ENCODE data around the gene COPB2. TPM values are rescaled to one million over a fixed set of nuclear protein-coding genes. Genes with fewer than 3 reads are reported as not detected.

COPB2 gene
- total and polyA plus RNA-seq, 2 donors (not counting 1 experiment from before 2014, with no cell fraction given), result 15.9 to 75.4 TPM

DNA sequence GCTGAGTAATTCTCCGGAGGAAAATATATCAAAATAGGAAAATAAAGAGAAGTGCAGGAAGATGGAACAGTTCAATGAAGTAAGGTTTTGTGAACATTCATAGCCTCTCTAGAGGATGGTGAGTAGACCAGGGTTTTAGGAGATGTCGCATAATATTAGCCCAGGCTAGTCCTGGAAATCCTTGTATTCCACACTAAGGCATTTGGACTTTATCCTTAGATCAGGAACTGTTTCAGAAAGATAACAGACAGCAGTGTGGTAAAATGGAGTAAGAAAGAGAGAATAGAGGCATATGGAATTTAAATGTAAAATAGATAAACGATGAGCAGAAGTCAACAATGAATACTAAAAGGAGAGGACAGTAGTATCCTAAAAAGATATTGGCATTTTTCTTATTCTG, 12.1 kb downstream of the COPB2 start:
- ChIA-PET POLR2A (no interaction called here), CTCF (no interaction called here)
- Histone ChIP-seq H3K27me3 (replicated peaks in 1 of 4; ENCODE audit: control extremely low read depth in 1 of 4, control insufficient read depth in 3 of 4, insufficient read depth in 4 of 4, low read length in 3 of 4) (no peaks in the 10 kb centered on the region), H3K9ac (ENCODE audit: low read length) (no peak overlapping the region), H3K4me2 (replicated peaks; ENCODE audit: low read depth, low read length, poor library complexity, severe bottlenecking) (no peak overlapping the region), H3K9me3 (ENCODE audit: control extremely low read depth in 1 of 3, control insufficient read depth in 2 of 3, insufficient read depth in 1 of 3, low read length in 2 of 3) (no peaks in the 10 kb centered on the region), H4K20me1 (ENCODE audit: control insufficient read depth, insufficient read depth, low read length, poor library complexity, severe bottlenecking) (peaks cover 17% of the 10 kb centered on the region), H3K79me2 (ENCODE audit: control insufficient read depth, insufficient read depth, low read length) (no peaks in the 10 kb centered on the region), H3K4me3 (ENCODE audit: control extremely low read depth in 1 of 5, extremely low read depth in 1 of 5, insufficient read depth in 1 of 5, low read depth in 2 of 5, low read length in 4 of 5) (no peak overlapping the region), H3K36me3 (replicated peaks in 1 of 2; ENCODE audit: control extremely low read depth in 1 of 2, control insufficient read depth in 1 of 2, extremely low read depth in 1 of 2, insufficient read depth in 2 of 2, low read length in 1 of 2) (peaks cover 12 to 75% of the 10 kb centered on the region in 2 experiments), H2AFZ (ENCODE audit: insufficient read depth, low read depth, low read length, poor library complexity, severe bottlenecking) (no peak overlapping the region), H3K4me1 (ENCODE audit: control insufficient read depth in 2 of 2, insufficient read depth in 2 of 2, low read length in 2 of 2) (no peaks in the 10 kb centered on the region), H3K27ac (ENCODE audit: low read length in 2 of 2) (no peak overlapping the region)
- TF ChIP-seq CTCF (IDR thresholded peaks at IDR 0.05), result no peak
- TF ChIP-seq EZH2 (IDR thresholded peaks at IDR 0.05; ENCODE audit: borderline replicate concordance, insufficient read depth, low read depth, low read length, poor library complexity, severe bottlenecking), result no peak
- H3K4me3 Mint-ChIP-seq, result no peak overlapping the region
- DNase-seq (no peak), ATAC-seq (ENCODE audit: low read depth) (no peak)
- WGBS (ENCODE audit: insufficient coverage), result 90% methylated on average over 1 of the region's 3 CpGs
- no peaks in the 10 kb centered on the region for H3K27me3 Mint-ChIP-seq
- no peaks in the 10 kb centered on the region for H3K9me3 Mint-ChIP-seq (ENCODE audit: insufficient read depth)
- H3K27ac Mint-ChIP-seq, result no peak overlapping the region
- intact Hi-C loops (cut with micrococcal nuclease), result no loop called here
- peaks cover 3% of the 10 kb centered on the region for H3K4me1 Mint-ChIP-seq

DNA sequence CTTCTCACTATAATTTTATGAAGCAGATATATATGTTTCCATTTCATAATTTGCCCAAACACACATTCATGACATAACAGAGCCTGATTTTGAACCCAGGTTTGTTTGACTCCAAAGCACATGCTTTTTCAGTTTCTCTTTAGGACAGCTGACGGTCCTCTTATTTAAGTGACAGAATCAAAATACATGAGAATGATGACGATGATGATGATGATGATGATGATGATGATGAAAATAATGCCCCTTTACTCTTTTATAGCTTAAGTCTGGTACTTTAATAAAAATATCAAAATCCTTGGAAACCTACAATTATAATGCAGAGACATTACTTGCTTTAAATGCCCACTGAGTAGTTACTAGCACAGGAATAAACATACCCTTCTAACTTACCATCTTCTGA, 15.3 kb downstream of the COPB2 start:
- intact Hi-C loops (cut with micrococcal nuclease), result no loop called here
- H4K20me1 ChIP-seq (ENCODE audit: control insufficient read depth, insufficient read depth, low read length, poor library complexity, severe bottlenecking), result no peaks in the 10 kb centered on the region
- no peaks in the 10 kb centered on the region for H3K27me3 ChIP-seq (replicated peaks in 1 of 4; ENCODE audit: control extremely low read depth in 1 of 4, control insufficient read depth in 3 of 4, insufficient read depth in 4 of 4, low read length in 3 of 4)
- peaks cover 14 to 88% of the 10 kb centered on the region in 2 experiments for H3K36me3 ChIP-seq (replicated peaks in 1 of 2; ENCODE audit: control extremely low read depth in 1 of 2, control insufficient read depth in 1 of 2, extremely low read depth in 1 of 2, insufficient read depth in 2 of 2, low read length in 1 of 2)
- no peaks in the 10 kb centered on the region for H3K4me1 Mint-ChIP-seq
- no peak overlapping the region for H3K9ac ChIP-seq (ENCODE audit: low read length)
- no peak for TF ChIP-seq EZH2 (IDR thresholded peaks at IDR 0.05; ENCODE audit: borderline replicate concordance, insufficient read depth, low read depth, low read length, poor library complexity, severe bottlenecking)
- TF ChIP-seq CTCF (IDR thresholded peaks at IDR 0.05), result no peak
- CTCF ChIA-PET, result no interaction called here
- H3K27me3 Mint-ChIP-seq, result no peaks in the 10 kb centered on the region
- no peak overlapping the region for H3K4me2 ChIP-seq (replicated peaks; ENCODE audit: low read depth, low read length, poor library complexity, severe bottlenecking)
- no peaks in the 10 kb centered on the region for H3K9me3 ChIP-seq (ENCODE audit: control extremely low read depth in 1 of 3, control insufficient read depth in 2 of 3, insufficient read depth in 1 of 3, low read length in 2 of 3)
- H3K9me3 Mint-ChIP-seq (ENCODE audit: insufficient read depth), result no peaks in the 10 kb centered on the region
- ATAC-seq (ENCODE audit: low read depth) (no peak), DNase-seq (no peak)
- no peaks in the 10 kb centered on the region for H3K4me1 ChIP-seq (ENCODE audit: control insufficient read depth in 2 of 2, insufficient read depth in 2 of 2, low read length in 2 of 2)
- no peak overlapping the region for H3K27ac ChIP-seq (ENCODE audit: low read length in 2 of 2)
- no peak overlapping the region for H2AFZ ChIP-seq (ENCODE audit: insufficient read depth, low read depth, low read length, poor library complexity, severe bottlenecking)
- no peak overlapping the region for H3K4me3 ChIP-seq (ENCODE audit: control extremely low read depth in 1 of 5, extremely low read depth in 1 of 5, insufficient read depth in 1 of 5, low read depth in 2 of 5, low read length in 4 of 5)
- POLR2A ChIA-PET, result no interaction called here
- WGBS (ENCODE audit: insufficient coverage), result no CpG with 5 or more reads among the region's 2 CpGs
- no peak overlapping the region for H3K27ac Mint-ChIP-seq
- no peak overlapping the region for H3K4me3 Mint-ChIP-seq
- H3K79me2 ChIP-seq (ENCODE audit: control insufficient read depth, insufficient read depth, low read length), result no peaks in the 10 kb centered on the region

All from B cell (primary cell).